C4-2B (cell line): Measurements from ENCODE around the gene CDCP2.

ENCODE experiments used
- H3K27ac ChIP-seq: fragments of 450-650 bp; 2 replicates; pipeline ENCODE4 v1.5.1; 2017
- CTCF ChIP-seq: fragments of 450-650 bp; conservative IDR thresholded peaks from 2 replicates; pipeline ENCODE4 v1.5.1; 2017; ENCODE audit warnings: mild to moderate bottlenecking
- ZFX ChIP-seq: fragments of 450-650 bp; IDR thresholded peaks from 2 replicates; pipeline ENCODE4 v1.6.1; 2017

The CDCP2 gene

GRCh38 chr1:54188291-54188690, 35.5 kb upstream of the CDCP2 start:
- H3K27ac ChIP-seq: no peak overlapping the region
- TF ChIP-seq ZFX (no peak), CTCF (no peak)

- TF ChIP-seq CTCF (no peak), ZFX (no peak)
- H3K27ac ChIP-seq: no peak overlapping the region
These were observed 33.3 kb upstream of the CDCP2 start for GRCh38 chr1:54186056-54186455.

DNA sequence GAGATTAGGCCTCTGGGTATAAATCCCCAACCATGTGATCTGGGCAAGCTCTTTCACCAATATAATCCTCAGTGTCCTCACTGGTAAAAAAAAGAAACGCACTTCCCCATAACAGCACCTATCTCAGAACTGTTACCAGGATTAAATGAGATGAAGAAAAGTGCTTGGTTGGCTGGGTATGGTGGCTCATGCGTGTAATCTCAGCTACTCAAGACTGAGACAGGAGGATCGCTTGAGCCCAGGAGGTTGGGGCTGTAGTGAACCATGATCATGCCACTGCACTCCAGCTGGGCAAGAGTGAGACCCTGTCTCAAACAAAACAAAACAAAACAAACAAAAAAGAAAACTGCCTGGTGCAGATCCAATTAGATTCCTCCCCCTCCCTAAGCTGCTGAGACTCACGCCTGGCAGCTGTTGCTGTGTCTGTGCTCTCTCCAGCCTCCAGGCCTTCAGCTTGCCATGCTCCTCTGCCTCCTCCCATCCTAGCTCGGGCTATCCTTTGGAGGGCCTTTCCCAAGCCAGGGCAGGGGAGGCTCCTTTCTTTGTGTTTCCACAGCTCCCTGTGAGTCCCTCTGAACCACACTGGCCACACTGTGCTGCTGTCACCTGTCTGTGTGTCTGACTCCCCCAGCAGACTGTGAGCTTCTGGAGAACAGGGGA, 28.0 kb upstream of the CDCP2 start:
- H3K27ac ChIP-seq: no peak overlapping the region
- TF ChIP-seq CTCF (no peak), ZFX (no peak)

DNA sequence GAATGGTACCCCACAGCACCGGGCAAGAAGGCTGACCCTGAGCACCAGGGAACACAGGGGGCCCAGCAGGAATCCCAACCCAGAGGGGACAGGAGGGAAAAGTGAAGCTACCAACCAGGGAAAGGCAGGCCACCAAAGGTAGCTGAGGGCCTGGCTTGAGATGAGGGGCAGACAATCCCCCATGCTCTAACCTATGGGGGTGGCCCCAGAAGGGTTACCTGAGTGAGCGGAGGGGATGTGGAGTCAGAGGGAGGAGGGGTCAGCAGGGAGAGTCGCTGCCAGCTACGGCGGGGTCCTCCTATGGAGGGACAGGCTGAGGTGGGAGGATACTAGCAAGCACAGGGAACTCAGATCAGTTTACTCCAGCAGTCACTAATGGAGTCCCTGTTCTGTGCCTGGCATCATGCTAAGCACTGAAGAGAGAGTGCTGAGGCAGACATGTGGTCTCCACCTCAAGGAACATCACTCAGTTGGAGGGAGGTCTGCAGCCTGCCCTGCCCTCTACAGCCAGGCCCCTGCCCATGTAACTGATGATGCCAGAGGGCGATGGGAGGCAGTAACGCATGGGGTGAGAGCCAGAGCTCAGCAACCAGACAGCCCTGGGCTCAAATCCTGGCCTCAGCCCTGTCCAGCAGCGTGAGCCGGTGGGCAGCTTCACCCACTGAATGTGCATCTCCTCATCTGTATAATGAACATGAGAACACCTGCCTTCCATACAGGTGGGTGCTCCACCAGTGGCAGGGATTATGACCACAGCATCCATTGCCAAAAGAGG, 25.7 kb upstream of the CDCP2 start:
- H3K27ac ChIP-seq: no peak overlapping the region
- no peak for TF ChIP-seq ZFX
- no peak for TF ChIP-seq CTCF

DNA sequence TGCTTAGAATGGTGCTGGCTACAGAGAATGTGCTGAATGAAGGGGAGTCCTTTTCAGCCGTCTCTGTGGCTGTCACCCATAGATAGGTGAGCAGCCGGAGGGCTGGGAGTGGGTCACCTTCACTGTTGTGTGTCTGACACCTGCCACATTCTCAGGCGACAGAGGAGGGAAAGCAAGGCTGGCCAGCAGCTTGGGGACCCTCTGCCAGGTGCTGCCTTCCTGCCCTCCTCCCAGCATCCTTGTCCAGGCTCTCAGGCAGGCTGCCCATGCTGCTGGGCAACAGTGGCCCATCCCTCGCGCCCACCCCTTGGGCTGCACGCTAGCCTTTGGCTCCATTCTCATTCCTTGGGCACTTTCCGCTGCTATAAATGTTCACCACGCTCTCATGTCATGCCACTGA, 24.9 kb upstream of the CDCP2 start:
- TF ChIP-seq ZFX (no peak), CTCF (no peak)
- H3K27ac ChIP-seq: no peak overlapping the region

GRCh38 chr1:54176621-54177327, 24.0 kb upstream of the CDCP2 start:
- TF ChIP-seq ZFX: no peak
- TF ChIP-seq CTCF: no peak
- H3K27ac ChIP-seq: no peak overlapping the region

DNA sequence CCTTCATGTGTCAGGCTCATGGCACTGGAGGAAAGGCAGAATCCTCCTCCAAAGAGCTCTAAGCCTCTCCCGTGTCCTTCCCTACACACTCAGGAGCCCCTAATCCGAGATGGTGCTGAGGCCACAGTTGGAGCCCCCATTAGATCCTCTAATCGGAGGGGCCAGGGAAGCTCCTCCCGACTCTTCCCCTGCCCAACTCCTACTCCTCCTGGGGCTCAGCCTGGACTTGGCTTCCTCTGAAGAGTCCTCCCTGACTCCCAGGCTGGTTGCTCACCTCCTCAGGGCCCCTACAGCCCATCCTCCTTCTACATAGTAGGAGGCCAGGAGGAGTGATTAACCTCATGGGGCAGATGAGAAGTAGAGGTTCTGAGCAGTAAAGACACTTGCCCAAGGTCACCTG, 21.3 kb upstream of the CDCP2 start:
- no peak for TF ChIP-seq ZFX
- TF ChIP-seq CTCF: no peak
- no peak overlapping the region for H3K27ac ChIP-seq
